GM23338 (cell line): ENCODE results near the gene TMEM53. TPM values are rescaled to one million over a fixed set of nuclear protein-coding genes. Genes with fewer than 3 reads are reported as not detected.

Experiments used
- ATAC-seq: fragments of 200-7000 bp; cut with Tn5 transposase; 3 replicates; pipeline ENCODE4 v1.9.1; 2020
- DNase-seq: peaks from one replicate; pipeline ENCODE4 v3.0.0-alpha.2; 2015; ENCODE audit warnings: low spot score
- H2AFZ ChIP-seq: fragments of 200-600 bp; sonication (generic); 2 replicates; pipeline ENCODE4 v1.8.0; 2016; ENCODE audit warnings: antibody characterized with exemption, mild to moderate bottlenecking, moderate library complexity
- H3F3A ChIP-seq: fragments of 200-600 bp; sonication (generic); replicated peaks from 2 replicates; pipeline ENCODE4 v1.8.0; 2017; ENCODE audit warnings: antibody characterized with exemption, mixed run types, low read depth
- H3K27ac ChIP-seq: fragments of 200-600 bp; sonication (generic); 2 replicates; pipeline ENCODE4 v1.6.1; 2016; ENCODE audit warnings: low read depth
- H3K27me3 ChIP-seq: fragments of 200-600 bp; sonication (generic); 2 replicates; pipeline ENCODE4 v1.8.0; 2016; ENCODE audit warnings: mild to moderate bottlenecking, mixed run types, moderate library complexity; ENCODE audit not compliant: insufficient read depth
- H3K36me3 ChIP-seq: fragments of 200-600 bp; sonication (generic); 2 replicates; pipeline ENCODE4 v1.8.0; 2016; ENCODE audit warnings: mild to moderate bottlenecking; ENCODE audit not compliant: insufficient read depth
- H3K4me1 ChIP-seq: fragments of 200-600 bp; sonication (generic); 2 replicates; pipeline ENCODE4 v1.8.0; 2016; ENCODE audit warnings: mild to moderate bottlenecking, moderate library complexity; ENCODE audit not compliant: insufficient read depth
- H3K4me2 ChIP-seq: fragments of 200-600 bp; sonication (generic); 2 replicates; pipeline ENCODE4 v1.7.1; 2017; ENCODE audit warnings: mixed run types
- H3K4me3 ChIP-seq: fragments of 200-600 bp; sonication (generic); 2 replicates; pipeline ENCODE4 v1.6.1; 2016; ENCODE audit warnings: mixed run types
- H3K79me2 ChIP-seq: fragments of 200-600 bp; sonication (generic); replicated peaks from 2 replicates; pipeline ENCODE4 v1.8.0; 2017; ENCODE audit warnings: mild to moderate bottlenecking; ENCODE audit not compliant: insufficient read depth
- H3K9me2 ChIP-seq: fragments of 200-600 bp; sonication (generic); 2 replicates; pipeline ENCODE4 v1.8.0; 2017; ENCODE audit not compliant: insufficient read depth
- H4K20me1 ChIP-seq: fragments of 200-600 bp; sonication (generic); replicated peaks from 2 replicates; pipeline ENCODE4 v1.8.0; 2017; ENCODE audit warnings: mild to moderate bottlenecking; ENCODE audit not compliant: insufficient read depth
- H3K27ac Mint-ChIP-seq: 2 replicates; pipeline ENCODE4 v1.8.0; 2020; ENCODE audit warnings: inconsistent platforms, mild to moderate bottlenecking, moderate library complexity, mixed read lengths
- H3K27me3 Mint-ChIP-seq: 3 replicates; pipeline ENCODE4 v1.8.0; 2022; ENCODE audit warnings: low read depth, mild to moderate bottlenecking, moderate library complexity, mixed read lengths, inconsistent platforms; ENCODE audit not compliant: insufficient read depth, poor library complexity
- H3K36me3 Mint-ChIP-seq: 3 replicates; pipeline ENCODE4 v1.8.0; 2021; ENCODE audit warnings: low read depth, mild to moderate bottlenecking, inconsistent platforms, moderate library complexity, mixed read lengths
- H3K4me1 Mint-ChIP-seq: 3 replicates; pipeline ENCODE4 v1.8.0; 2020; ENCODE audit warnings: mild to moderate bottlenecking, inconsistent platforms, mixed read lengths
- H3K4me3 Mint-ChIP-seq: 3 replicates; pipeline ENCODE4 v1.8.0; 2021; ENCODE audit warnings: moderate library complexity, mild to moderate bottlenecking, inconsistent platforms, mixed read lengths
- H3K9me3 Mint-ChIP-seq: 3 replicates; pipeline ENCODE4 v1.8.0; 2020; ENCODE audit warnings: moderate library complexity, mild to moderate bottlenecking, inconsistent platforms, mixed read lengths
- CTCF ChIP-seq, 2 experiments: fragments of 200-600 bp in 1 of 2; sonication (generic) in 1 of 2; conservative IDR thresholded peaks; 2 replicates each; pipeline versions ENCODE4 v1.5.1 to v1.6.1; 2016 to 2017; ENCODE audit warnings: antibody characterized with exemption in 2 of 2, low read depth in 2 of 2, mild to moderate bottlenecking in 2 of 2, moderate library complexity in 1 of 2
- EZH2 ChIP-seq: fragments of 200-600 bp; sonication (generic); IDR thresholded peaks from one replicate; pipeline ENCODE4 v1.8.0; 2017; ENCODE audit warnings: antibody characterized with exemption, mild to moderate bottlenecking, low read depth; ENCODE audit not compliant: unreplicated experiment
- JUNB ChIP-seq: IDR thresholded peaks from one replicate; pipeline ENCODE4 v1.6.1; 2016; ENCODE audit warnings: antibody characterized with exemption; ENCODE audit not compliant: unreplicated experiment
- NANOG ChIP-seq: IDR thresholded peaks from 2 replicates; pipeline ENCODE4 v1.6.1; 2016; ENCODE audit warnings: antibody characterized with exemption, borderline replicate concordance
- REST ChIP-seq: IDR thresholded peaks from one replicate; pipeline ENCODE4 v1.6.1; 2018; ENCODE audit warnings: antibody characterized with exemption; ENCODE audit not compliant: unreplicated experiment
- STAT1 ChIP-seq: IDR thresholded peaks from one replicate; pipeline ENCODE4 v1.6.1; 2016; ENCODE audit warnings: antibody characterized with exemption; ENCODE audit not compliant: unreplicated experiment
- ZNF114 ChIP-seq: fragments of 250-450 bp; sonication (Bioruptor Pico); IDR thresholded peaks from 2 replicates; pipeline ENCODE4 v1.5.0; 2020; ENCODE audit warnings: mild to moderate bottlenecking, moderate library complexity
- ZNF462 ChIP-seq: fragments of 250-450 bp; sonication (Bioruptor Pico); IDR thresholded peaks from 2 replicates; pipeline ENCODE4 v1.5.0; 2020; ENCODE audit warnings: mild to moderate bottlenecking, moderate library complexity
- polyA plus RNA-seq: library from polyadenylated mRNA; unstranded; fragments of >200 nt; fragmentation: Nextera tagmentation; extraction: Ambion mirVana; gene quantifications from 2 replicates; pipeline ENCODE4 v1.2.1, GENCODE V29; 2016
- total RNA-seq: library from RNA; depleted of rRNA; stranded (reverse); fragments of >200 nt; shearing (Covaris generic); gene quantifications from 2 replicates; pipeline ENCODE4 v1.2.3, GENCODE V29; 2014
- TF ChIP-seq, protein P1 (sequence below): IDR thresholded peaks from 2 replicates; pipeline ENCODE4 v1.6.1; 2016; ENCODE audit warnings: antibody characterized with exemption

TMEM53 gene
- total and polyA plus RNA-seq, 2 experiments from 2014 or later, result 15.4 to 20.8 TPM

DNA sequence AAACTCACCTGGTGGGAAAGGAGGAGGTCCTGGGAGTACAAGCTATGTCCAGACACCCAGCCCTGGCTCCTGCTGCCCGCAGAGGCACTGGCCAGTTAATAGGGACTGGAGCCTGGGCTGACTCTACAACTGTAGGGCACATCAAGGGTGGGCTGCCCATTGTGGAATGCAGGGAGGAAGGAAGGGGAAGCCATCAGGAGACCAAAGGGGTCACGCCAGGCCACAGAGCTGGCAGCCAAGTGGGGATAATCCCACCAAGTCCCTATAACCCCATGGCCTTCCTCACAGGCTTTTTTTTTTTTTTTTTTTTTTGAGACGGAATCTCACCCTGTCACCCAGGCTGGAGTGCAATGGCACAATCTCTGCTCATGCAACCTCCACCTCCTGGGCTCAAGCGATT, 14.7 kb downstream of the TMEM53 start (continued):
- TF ChIP-seq ZNF462 (no peak), ZNF114 (CRISPR knock-in tag) (no peak)
- TF ChIP-seq, protein P1, sequence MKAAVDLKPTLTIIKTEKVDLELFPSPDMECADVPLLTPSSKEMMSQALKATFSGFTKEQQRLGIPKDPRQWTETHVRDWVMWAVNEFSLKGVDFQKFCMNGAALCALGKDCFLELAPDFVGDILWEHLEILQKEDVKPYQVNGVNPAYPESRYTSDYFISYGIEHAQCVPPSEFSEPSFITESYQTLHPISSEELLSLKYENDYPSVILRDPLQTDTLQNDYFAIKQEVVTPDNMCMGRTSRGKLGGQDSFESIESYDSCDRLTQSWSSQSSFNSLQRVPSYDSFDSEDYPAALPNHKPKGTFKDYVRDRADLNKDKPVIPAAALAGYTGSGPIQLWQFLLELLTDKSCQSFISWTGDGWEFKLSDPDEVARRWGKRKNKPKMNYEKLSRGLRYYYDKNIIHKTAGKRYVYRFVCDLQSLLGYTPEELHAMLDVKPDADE, result no peak

GRCh38 chr1:44655609-44656008, 18.7 kb downstream of the TMEM53 start:
- H3K27ac Mint-ChIP-seq, result no peak overlapping the region
- TF ChIP-seq NANOG (no peak), STAT1 (no peak), CTCF (conservative IDR thresholded peaks at IDR 0.05; ENCODE audit: low read depth in 2 of 2) (peak; percentile 84 to 86), REST (no peak), JUNB (no peak), EZH2 (no peak)
- Histone ChIP-seq H3K79me2 (no peaks in the 10 kb centered on the region), H3K9me2 (no peaks in the 10 kb centered on the region), H3F3A (peaks cover 10% of the 10 kb centered on the region; the same call in 1 of the 2 replicates), H4K20me1 (peaks cover 4% of the 10 kb centered on the region; the same call in 1 of the 2 replicates), H3K4me3 (no peak overlapping the region), H3K27me3 (no peaks in the 10 kb centered on the region), H2AFZ (no peak overlapping the region), H3K36me3 (no peaks in the 10 kb centered on the region), H3K27ac (no peak overlapping the region), H3K4me2 (no peak overlapping the region), H3K4me1 (peaks cover 4% of the 10 kb centered on the region; the same call in 1 of the 2 replicates)
- H3K36me3 Mint-ChIP-seq, result peaks cover 11% of the 10 kb centered on the region
- ATAC-seq, result peak; percentile 69
- peak; percentile 76 for DNase-seq
- peaks cover 22% of the 10 kb centered on the region for H3K4me1 Mint-ChIP-seq
- no peaks in the 10 kb centered on the region for H3K9me3 Mint-ChIP-seq
- H3K4me3 Mint-ChIP-seq, result no peak overlapping the region
- peaks cover 8% of the 10 kb centered on the region for H3K27me3 Mint-ChIP-seq
